GM19238 (cell line): ENCODE data around the gene MT1B.

Experiments used
- DNase-seq: peaks from one replicate; pipeline ENCODE4 v3.0.0; 2011; ENCODE audit warnings: low spot score; ENCODE audit not compliant: insufficient read length

MT1B gene

GRCh38 chr16:56651586-56651985 is at the start of gene MT1B:
MT1B (plus strand) TSS chr16:56651886; CDS start chr16:56651954, 68 bp downstream.
- DNase-seq, result no peak

- DNase-seq, result no peak
Measured at GRCh38 chr16:56603589-56603988, 48.1 kb upstream of the MT1B start.

- DNase-seq, result no peak
Measured at GRCh38 chr16:56604966-56605365, 46.7 kb upstream of the MT1B start.

GRCh38 chr16:56605475-56605874 is 46.2 kb upstream of the MT1B start:
- no peak for DNase-seq

- no peak for DNase-seq
Measured at GRCh38 chr16:56606071-56606475, 45.6 kb upstream of the MT1B start.

GRCh38 chr16:56606476-56607108 is 45.1 kb upstream of the MT1B start:
- DNase-seq, result no peak

GRCh38 chr16:56607109-56607618 is 44.5 kb upstream of the MT1B start:
- DNase-seq, result no peak

GRCh38 chr16:56607675-56608042 is 44.0 kb upstream of the MT1B start:
- no peak for DNase-seq

GRCh38 chr16:56608043-56608875 is 43.4 kb upstream of the MT1B start, which contains the start of gene MT2A:
MT2A (plus strand) TSS chr16:56608584; CDS start chr16:56608656, 72 bp downstream.
- peak; percentile 92 for DNase-seq

- DNase-seq, result no peak
Measured at GRCh38 chr16:56608876-56609462, 42.7 kb upstream of the MT1B start.

- peak; percentile 73 for DNase-seq
Measured at GRCh38 chr16:56609463-56609921, 42.2 kb upstream of the MT1B start.

GRCh38 chr16:56610017-56610608 is 41.6 kb upstream of the MT1B start:
- no peak for DNase-seq

GRCh38 chr16:56610609-56611111 is 41.0 kb upstream of the MT1B start:
- DNase-seq, result no peak

GRCh38 chr16:56611281-56611833 is 40.3 kb upstream of the MT1B start:
- no peak for DNase-seq

GRCh38 chr16:56613706-56614105 is 38.0 kb upstream of the MT1B start:
- DNase-seq, result no peak

GRCh38 chr16:56614549-56614991 is 37.1 kb upstream of the MT1B start:
- DNase-seq, result no peak

GRCh38 chr16:56615353-56615752 is 36.3 kb upstream of the MT1B start:
- no peak for DNase-seq

GRCh38 chr16:56616608-56617211 is 35.0 kb upstream of the MT1B start:
- DNase-seq, result no peak

- no peak for DNase-seq
Measured at GRCh38 chr16:56617212-56618085, 34.2 kb upstream of the MT1B start.

GRCh38 chr16:56618138-56618537 is 33.5 kb upstream of the MT1B start:
- DNase-seq, result no peak
